GM18498 (cell line): ENCODE data around the gene TIGD3.

ENCODE experiments used
- ATAC-seq: cut with Tn5 transposase; IDR thresholded peaks from one replicate; pipeline ENCODE4 v1.9.1; 2021; ENCODE audit warnings: mild to moderate bottlenecking, moderate library complexity; ENCODE audit not compliant: unreplicated experiment

TIGD3 gene

GRCh38 chr11:65389294-65389980 is 34.9 kb downstream of the TIGD3 start:
- no peak for ATAC-seq

GRCh38 chr11:65390099-65390941 is 35.8 kb downstream of the TIGD3 start:
- no peak for ATAC-seq

- no peak for ATAC-seq
These were observed 36.4 kb downstream of the TIGD3 start for GRCh38 chr11:65390996-65391395.

- ATAC-seq: no peak
These were observed 37.8 kb downstream of the TIGD3 start for GRCh38 chr11:65392186-65392829.

DNA sequence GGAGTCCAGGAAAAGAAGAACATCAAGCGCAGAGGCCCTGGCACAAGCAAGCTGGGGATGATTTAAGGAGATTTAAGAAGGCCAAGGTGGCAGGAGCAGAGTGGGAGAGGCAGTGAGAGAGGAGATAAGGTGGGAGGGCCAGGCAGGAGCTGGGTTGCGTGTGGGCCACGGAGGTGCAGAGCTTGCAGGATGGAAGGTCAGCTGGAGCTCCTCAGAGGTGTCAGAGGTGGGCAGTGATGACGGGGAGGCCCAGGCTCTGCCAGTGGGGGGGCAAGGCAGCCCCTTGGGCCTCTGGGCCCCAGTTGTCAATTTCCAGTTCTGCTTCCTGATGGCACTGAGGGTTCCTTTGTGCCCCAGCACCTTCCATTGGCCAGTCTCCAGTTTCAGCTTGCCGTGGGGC is 38.3 kb downstream of the TIGD3 start:
- no peak for ATAC-seq

DNA sequence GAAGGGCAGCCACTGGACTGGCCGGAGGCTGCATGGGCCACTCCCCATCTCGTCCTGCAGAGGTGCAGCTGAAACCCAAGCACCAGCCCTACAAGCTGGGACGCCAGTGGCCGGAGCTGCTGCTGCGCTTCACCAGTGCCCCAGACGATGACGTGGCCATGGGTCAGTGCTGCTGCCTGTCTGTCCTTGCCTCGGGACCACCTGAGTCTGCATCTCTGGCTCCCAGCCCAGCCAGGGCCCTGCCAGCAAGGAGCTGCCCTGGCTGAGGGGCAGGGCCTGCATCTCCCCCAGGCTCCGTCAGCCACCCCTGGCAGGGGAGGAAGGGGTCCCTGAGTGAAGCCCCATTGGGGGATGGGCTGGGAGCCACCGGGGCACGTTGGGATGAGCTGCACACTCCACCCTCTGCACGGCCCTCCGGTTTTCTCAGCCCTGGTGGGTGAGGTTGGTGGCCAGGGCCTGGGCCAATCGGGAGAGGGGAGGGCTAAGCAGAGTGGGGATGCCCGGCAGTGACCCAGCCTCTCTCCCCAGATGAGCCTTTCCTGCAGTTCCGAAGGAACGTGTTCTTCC is 39.0 kb downstream of the TIGD3 start:
- no peak for ATAC-seq

DNA sequence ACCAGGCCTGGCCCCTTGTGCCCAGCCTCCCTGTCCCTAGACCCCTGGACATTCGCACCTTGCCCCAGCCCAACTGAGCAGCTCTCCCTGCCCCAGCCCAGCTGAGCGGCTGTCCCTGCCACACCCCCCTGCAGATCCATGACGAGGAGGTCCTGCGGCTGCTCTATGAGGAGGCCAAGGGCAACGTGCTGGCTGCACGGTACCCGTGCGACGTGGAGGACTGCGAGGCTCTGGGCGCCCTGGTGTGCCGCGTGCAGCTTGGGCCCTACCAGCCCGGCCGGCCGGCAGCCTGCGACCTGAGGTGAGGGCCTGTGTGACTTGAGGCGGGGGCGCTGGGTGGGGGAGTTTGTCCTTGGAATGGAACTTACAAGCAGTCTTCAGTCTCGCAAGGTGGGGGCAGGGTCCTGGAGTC is 39.6 kb downstream of the TIGD3 start:
- no peak for ATAC-seq

GRCh38 chr11:65395961-65396530 is 41.5 kb downstream of the TIGD3 start:
- ATAC-seq: no peak

GRCh38 chr11:65396769-65397745 is 42.5 kb downstream of the TIGD3 start:
- ATAC-seq: no peak

GRCh38 chr11:65398362-65398910 is 43.9 kb downstream of the TIGD3 start:
- no peak for ATAC-seq

- ATAC-seq: no peak
These were observed 44.7 kb downstream of the TIGD3 start for GRCh38 chr11:65399249-65399648.

- ATAC-seq: no peak
These were observed 45.3 kb downstream of the TIGD3 start for GRCh38 chr11:65399845-65400244.

GRCh38 chr11:65400307-65401072 is 45.9 kb downstream of the TIGD3 start:
- no peak for ATAC-seq

- ATAC-seq: no peak
These were observed 46.7 kb downstream of the TIGD3 start for GRCh38 chr11:65401073-65401802.

DNA sequence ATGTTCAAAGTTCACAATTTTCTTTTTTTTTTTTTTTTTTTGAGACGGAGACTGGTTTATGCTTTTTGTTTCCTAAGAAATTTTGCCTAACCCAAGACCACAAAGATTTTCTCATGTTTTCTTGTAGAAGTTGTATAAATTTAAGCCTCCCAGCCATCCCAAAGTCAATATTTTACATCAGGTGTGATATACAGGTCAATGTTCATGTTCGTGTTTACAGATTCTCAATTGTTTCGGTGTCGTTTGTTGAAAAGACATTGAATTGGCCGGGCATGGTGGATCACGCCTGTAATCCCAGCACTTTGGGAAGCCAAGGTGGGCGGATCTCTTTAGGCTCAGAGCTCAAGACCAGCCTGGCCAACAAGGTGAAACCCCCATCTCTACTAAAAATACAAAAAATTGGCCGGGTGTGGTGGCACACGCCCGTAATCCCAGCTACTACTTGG is 47.3 kb downstream of the TIGD3 start:
- ATAC-seq: no peak

GRCh38 chr11:65402790-65403189 is 48.2 kb downstream of the TIGD3 start:
- ATAC-seq: no peak

GRCh38 chr11:65403607-65404121 is 49.1 kb downstream of the TIGD3 start:
- no peak for ATAC-seq

DNA sequence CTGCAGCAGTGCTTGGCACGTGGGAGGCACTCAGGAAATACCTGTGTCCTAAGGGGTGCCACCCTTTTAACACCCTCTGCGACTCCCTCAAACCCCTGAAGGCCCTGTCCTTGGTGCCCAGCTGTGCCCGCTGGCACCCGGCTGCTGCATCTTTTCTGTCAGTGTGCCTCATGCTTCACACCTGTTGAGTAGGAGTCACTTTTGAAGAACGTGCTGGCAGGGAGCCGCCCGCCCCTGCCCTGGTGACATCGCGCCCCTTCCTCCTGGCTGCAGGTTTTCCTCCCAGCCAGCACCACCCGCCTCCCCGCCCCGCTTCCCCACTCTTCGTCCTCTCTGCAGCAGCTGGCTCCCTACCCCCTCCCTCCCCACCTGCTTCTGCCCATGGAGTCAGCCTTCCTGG is 49.7 kb downstream of the TIGD3 start:
- ATAC-seq: no peak
